Hippocampal formation (tissue), 2 donors: ENCODE results near the gene CEP350.

Experiments
- DNase-seq, 2 donors: peaks; one replicate each; lab custom pipeline; 2025; lab: John Stamatoyannopoulos, UW

The CEP350 gene

DNA sequence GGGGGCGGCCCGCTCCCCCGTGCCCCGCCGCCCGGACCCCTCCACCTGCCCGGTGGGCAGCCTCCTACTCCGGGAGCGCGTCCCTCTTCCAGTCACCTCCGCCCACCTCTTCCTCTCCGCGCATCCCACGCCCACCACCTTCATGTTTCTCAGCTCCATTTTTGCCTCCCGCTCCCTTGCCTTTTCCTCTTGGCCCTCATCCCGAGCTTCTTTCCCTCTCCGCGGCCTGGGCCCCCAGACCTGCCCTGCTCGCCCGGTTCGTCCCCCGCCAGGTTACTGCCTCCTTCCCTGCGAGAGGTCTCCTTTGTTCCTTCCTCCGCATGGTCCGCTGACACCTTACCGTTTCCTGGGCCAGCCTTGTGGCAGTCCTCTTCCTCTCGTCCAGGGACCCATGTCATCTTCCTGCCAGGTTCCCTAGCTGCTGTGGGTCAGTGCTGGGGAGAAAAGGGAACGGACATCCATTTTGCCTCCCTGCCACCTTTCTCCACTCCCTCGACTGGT is 200.6 kb downstream of the CEP350 start:
- DNase-seq: no peak

DNA sequence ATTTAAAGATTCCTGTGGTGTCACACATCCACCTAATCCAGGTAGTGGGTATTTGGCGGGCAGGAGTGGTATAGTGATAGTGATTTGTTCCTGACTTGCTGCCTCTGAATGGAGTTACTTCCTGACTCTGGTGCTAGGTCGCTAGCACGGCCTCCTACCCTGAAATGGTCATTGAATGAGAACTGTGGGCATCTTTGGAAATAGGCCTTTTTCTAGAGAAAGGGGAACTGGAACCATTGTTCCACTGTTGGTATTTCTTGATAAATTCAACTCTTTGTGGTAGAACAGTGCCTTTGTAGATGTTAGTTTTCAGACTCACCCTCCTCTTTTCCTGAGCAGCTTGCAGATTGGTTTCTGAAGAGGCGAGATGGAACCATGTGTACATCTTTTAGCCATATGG is 201.6 kb downstream of the CEP350 start:
- DNase-seq: no peak

DNA sequence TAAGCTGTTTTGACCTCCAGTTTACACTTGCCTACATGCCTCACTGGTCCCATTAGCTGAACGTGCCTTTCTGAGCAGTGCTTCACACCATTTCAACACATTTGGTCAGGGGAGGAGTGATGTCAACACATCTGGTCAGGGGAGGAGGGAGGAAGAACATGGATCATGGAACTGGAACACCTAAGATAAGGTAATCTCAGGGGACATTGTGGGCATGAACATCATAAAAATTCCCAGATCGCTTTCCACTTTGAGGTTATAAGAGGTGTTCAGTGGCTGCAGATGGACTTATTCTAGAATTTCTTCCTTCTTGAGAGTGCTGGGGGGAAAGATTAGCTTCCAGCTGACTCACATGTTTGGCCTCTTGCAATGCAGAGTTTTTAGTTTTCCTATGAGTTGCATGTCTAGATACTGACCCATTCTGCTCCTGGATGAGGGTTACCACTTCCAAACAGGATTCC is 202.1 kb downstream of the CEP350 start:
- no peak for DNase-seq

DNA sequence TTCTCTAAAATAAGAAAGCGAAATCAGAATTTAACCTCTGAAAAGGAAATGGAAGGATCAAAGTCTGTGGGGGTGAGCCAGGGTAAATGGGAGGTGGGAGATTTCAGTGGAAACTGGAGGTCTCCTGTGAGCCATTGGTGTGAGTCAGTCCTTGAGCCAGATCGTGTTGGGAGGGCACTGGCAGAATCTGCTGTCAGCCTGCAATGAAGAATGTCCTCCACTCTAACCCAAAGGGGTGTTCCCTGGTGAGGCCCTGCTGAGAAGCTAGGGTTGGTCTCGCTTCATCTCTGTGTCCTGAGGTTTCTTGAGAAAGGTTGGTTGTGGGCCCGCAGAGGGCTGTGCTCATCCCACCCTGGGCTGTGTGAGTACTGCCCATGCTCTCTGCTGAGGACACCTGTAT is 202.5 kb downstream of the CEP350 start:
- DNase-seq: no peak

DNA sequence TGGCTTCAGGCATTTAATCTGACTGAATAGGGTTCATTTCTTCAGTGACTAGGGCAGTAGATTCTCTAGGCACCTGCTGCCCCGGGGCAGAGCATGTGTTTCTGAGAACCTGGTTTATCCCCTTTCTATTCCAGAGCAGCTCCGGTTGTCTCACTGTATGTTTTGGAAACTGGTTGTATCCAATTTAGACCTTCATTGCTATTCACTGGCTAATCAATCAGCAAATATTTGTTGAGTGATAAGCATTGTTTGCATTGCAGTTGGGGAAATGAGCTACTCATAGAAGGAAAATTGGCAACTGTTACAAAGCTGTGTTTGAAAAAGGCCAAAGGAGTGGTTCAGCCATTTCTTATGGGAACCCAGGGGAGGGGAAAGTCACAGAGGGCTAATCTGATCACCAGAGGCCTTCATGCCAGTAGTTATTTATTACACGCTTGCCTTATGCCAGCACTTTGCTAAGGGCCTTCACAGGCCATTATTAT is 203.0 kb downstream of the CEP350 start:
- no peak for DNase-seq

DNA sequence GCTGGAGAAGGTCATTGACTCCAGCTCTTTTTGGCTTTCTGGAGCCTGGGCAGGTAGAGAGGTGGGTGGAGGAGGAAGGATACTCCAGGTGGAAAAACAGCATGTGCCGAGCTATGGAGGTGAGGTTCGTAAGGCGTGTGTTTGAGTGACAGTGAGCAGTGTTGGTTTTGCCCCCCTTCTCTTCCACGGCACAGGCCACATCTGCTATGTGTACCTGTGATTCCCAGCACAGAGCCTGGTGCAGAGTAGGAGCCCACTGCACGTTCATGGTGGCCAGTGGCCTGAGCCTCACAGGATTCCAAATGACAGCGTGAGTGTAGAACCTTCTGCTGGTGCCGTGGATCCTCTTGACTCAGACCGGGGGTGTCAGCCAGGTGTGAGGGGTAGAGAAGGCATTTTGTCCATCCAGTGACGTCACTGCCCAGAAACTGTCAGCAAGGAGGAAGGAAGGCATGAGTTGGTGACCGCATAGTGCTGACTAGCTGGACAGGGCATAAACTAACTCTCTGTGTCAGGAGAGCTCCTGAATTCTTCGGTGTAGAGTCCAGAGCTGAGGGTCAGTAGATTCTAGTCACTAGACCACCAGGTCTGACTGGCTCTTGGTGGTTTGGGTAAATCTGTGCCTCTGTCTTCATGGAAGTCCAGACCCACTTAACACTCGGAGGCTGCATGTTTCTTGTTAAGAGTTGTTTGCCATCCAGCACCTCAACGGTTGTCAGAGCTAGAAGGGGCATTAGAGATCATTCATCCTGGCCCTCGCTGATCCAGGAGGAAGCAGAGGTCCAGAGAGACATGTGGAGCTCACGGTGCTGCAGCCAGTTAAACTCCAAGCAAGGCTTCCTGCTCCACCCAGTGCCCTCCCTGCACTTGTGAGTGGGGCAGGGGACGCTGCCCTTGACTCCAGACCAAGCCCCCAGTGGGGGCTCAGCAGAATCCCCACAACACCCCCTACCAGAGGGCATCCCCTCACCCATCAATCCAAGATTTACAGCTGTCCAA is 203.8 kb downstream of the CEP350 start:
- DNase-seq: no peak

DNA sequence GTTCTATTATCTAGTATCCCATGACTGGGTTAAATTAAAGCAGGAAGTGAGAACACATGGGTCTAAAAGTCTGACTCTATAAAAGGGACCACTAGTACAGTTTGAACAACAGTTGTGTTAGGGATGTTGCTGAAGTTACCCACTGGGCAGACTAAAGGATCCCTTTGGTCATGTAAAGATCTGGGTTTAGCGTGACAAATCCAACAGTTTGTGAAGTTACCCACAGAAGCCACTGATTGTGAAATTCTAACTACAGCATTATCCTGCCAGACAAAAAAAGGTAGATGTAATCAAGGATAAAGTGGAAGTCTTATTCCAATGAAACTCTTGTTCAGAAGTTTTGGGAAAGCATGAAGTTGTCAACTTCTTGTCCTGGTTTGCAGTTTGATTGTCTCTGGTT is 205.7 kb downstream of the CEP350 start:
- DNase-seq: no peak

DNA sequence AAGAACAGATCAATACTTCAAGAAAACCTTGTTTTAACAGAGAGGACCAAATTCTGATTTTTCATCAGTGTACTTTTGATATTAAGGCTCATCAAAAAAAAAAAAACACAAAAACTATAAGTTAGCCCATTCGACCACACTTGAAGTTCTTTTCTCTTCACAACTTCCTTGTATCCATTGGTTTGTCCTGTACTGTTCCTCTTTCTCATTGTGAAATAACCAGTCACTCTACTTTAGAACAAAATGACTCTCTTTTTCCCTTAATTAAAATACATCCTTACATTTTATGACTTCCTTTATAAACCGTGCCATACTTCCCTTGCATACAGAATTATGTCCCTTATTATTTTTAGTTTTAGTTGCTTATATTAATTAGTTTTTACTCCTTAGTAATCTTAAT is 208.4 kb downstream of the CEP350 start:
- no peak for DNase-seq
